Neural cell (in vitro differentiated cells): ENCODE measurements around the gene LRMDA. TPM values are rescaled to one million over a fixed set of nuclear protein-coding genes. Genes with fewer than 3 reads are reported as not detected.

Experiments used
- H2AFZ ChIP-seq: fragments of 200-600, 300-800 bp; sonication (generic), shearing (Covaris generic); 2 replicates; pipeline ENCODE4 v1.6.0; 2014; ENCODE audit warnings: low read depth, mild to moderate bottlenecking, antibody characterized with exemption, low read length, moderate library complexity
- H3F3A ChIP-seq: fragments of 200-600 bp; shearing (Covaris generic); 2 replicates; pipeline ENCODE4 v1.6.1; 2016; ENCODE audit warnings: mild to moderate bottlenecking, moderate library complexity, mixed read lengths, antibody characterized with exemption, low read length; ENCODE audit not compliant: insufficient read depth, poor library complexity, severe bottlenecking
- H3K27ac ChIP-seq: fragments of 200-600, 300-800 bp; sonication (generic), shearing (Covaris generic); 2 replicates; pipeline ENCODE4 v1.5.1; 2014; ENCODE audit warnings: mild to moderate bottlenecking, low read length, moderate library complexity
- H3K27me3 ChIP-seq: fragments of 300-800, 200-600 bp; sonication (generic), shearing (Covaris generic); 2 replicates; pipeline ENCODE4 v1.6.0; 2014; ENCODE audit warnings: mild to moderate bottlenecking, low read depth, low read length, moderate library complexity; ENCODE audit not compliant: insufficient read depth
- H3K36me3 ChIP-seq: fragments of 300-800, 200-600 bp; sonication (generic), shearing (Covaris generic); 2 replicates; pipeline ENCODE4 v1.5.1; 2014; ENCODE audit warnings: mild to moderate bottlenecking, antibody characterized with exemption, low read length, moderate library complexity; ENCODE audit not compliant: insufficient read depth
- H3K4me2 ChIP-seq: fragments of 300-800, 200-600 bp; sonication (generic), shearing (Covaris generic); 2 replicates; pipeline ENCODE4 v1.6.0; 2014; ENCODE audit warnings: mild to moderate bottlenecking, low read length
- H3K4me3 ChIP-seq: fragments of 300-800, 200-600 bp; sonication (generic), shearing (Covaris generic); 2 replicates; pipeline ENCODE4 v1.5.1; 2014; ENCODE audit warnings: mild to moderate bottlenecking, low read length, moderate library complexity
- H3K79me2 ChIP-seq: fragments of 200-600 bp; shearing (Covaris generic); replicated peaks from 2 replicates; pipeline ENCODE4 v1.6.0; 2014; ENCODE audit warnings: mild to moderate bottlenecking, low read length, moderate library complexity; ENCODE audit not compliant: insufficient read depth
- H3K9ac ChIP-seq: fragments of 300-800, 200-600 bp; sonication (generic), shearing (Covaris generic); 2 replicates; pipeline ENCODE4 v1.6.1; 2016; ENCODE audit warnings: mild to moderate bottlenecking, low read length, mixed read lengths
- H3K9me2 ChIP-seq: fragments of 200-600 bp; shearing (Covaris generic); 2 replicates; pipeline ENCODE4 v1.6.1; 2016; ENCODE audit warnings: mild to moderate bottlenecking, low read length, mixed read lengths; ENCODE audit not compliant: insufficient read depth
- H3K9me3 ChIP-seq: fragments of 200-600, 300-800 bp; sonication (generic), shearing (Covaris generic); 2 replicates; pipeline ENCODE4 v1.6.1; 2016; ENCODE audit warnings: mild to moderate bottlenecking, mixed run types, low read length, moderate library complexity, mixed read lengths
- H4K20me1 ChIP-seq: fragments of 200-600 bp; shearing (Covaris generic); 2 replicates; pipeline ENCODE4 v1.6.1; 2016; ENCODE audit warnings: mild to moderate bottlenecking, mixed run types; ENCODE audit not compliant: insufficient read depth
- EP300 ChIP-seq: fragments of 450-650 bp; conservative IDR thresholded peaks from 2 replicates; pipeline ENCODE4 v1.6.1; 2014; ENCODE audit warnings: antibody characterized with exemption, mild to moderate bottlenecking, moderate library complexity; ENCODE audit not compliant: poor library complexity, severe bottlenecking
- EZH2 ChIP-seq: fragments of 200-600, 300-800 bp; shearing (Covaris generic), sonication (generic); IDR thresholded peaks from 2 replicates; pipeline ENCODE4 v1.6.1; 2014; ENCODE audit warnings: antibody characterized with exemption, low read length, borderline replicate concordance, mild to moderate bottlenecking; ENCODE audit not compliant: insufficient read depth, poor library complexity, severe bottlenecking
- MXI1 ChIP-seq: fragments of 450-650 bp; conservative IDR thresholded peaks from 2 replicates; pipeline ENCODE4 v1.6.1; 2014; ENCODE audit warnings: antibody characterized with exemption, mild to moderate bottlenecking; ENCODE audit not compliant: poor library complexity, severe bottlenecking
- POLR2AphosphoS5 ChIP-seq: IDR thresholded peaks from 2 replicates; pipeline ENCODE4 v1.6.1; 2012
- RAD21 ChIP-seq: fragments of 450-650 bp; conservative IDR thresholded peaks from 2 replicates; pipeline ENCODE4 v1.6.1; 2014; ENCODE audit warnings: antibody characterized with exemption, mild to moderate bottlenecking, moderate library complexity
- SMC3 ChIP-seq: fragments of 450-650 bp; conservative IDR thresholded peaks from 2 replicates; pipeline ENCODE4 v1.6.1; 2014; ENCODE audit warnings: antibody characterized with exemption, mild to moderate bottlenecking, moderate library complexity; ENCODE audit not compliant: poor library complexity
- TAF1 ChIP-seq: IDR thresholded peaks from 2 replicates; pipeline ENCODE4 v1.6.1; 2012; ENCODE audit warnings: low read depth
- polyA plus RNA-seq: library from polyadenylated mRNA; depleted of rRNA; stranded (reverse); fragments of >200 nt; gene quantifications from 2 replicates; pipeline ENCODE4 v1.2.3, GENCODE V29; 2014
- TF ChIP-seq, protein P1 (sequence below): IDR thresholded peaks from 2 replicates; pipeline ENCODE4 v1.6.1; 2012; ENCODE audit warnings: borderline replicate concordance
- TF ChIP-seq, protein P2 (sequence below): fragments of 450-650 bp; IDR thresholded peaks from 2 replicates; pipeline ENCODE4 v1.5.1; 2014; ENCODE audit warnings: antibody characterized with exemption, mild to moderate bottlenecking, moderate library complexity; ENCODE audit not compliant: poor library complexity, severe bottlenecking

LRMDA gene
- polyA plus RNA-seq, 1 donor from 2014 or later: 5.6 TPM

DNA sequence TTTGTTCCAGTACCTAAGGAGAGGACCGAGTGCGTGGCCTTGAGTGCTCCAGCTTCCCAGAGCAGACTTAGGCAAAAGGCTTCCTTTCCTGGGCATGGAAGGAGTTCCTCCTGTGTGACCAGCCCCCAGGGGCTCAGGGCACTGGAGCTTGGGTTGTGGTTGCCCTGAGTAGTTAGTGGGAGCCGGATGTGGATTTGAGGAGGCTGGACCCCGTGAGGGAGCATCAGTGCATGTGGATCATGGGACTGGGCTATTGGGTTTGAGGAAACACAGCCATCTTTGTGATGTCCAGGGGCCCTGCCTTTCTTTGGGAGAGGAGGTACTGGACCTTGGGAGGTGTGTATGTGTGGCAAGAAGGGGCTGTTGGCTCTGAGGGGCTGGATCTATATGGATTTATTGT, 8.4 kb downstream of the LRMDA start:
- no peaks in the 10 kb centered on the region for H3F3A ChIP-seq
- H2AFZ ChIP-seq: no peak overlapping the region
- H3K9me3 ChIP-seq: no peaks in the 10 kb centered on the region
- no peak overlapping the region for H3K4me3 ChIP-seq
- no peak overlapping the region for H3K27ac ChIP-seq
- H4K20me1 ChIP-seq: no peaks in the 10 kb centered on the region
- H3K36me3 ChIP-seq: no peaks in the 10 kb centered on the region
- no peak overlapping the region for H3K4me2 ChIP-seq
- H3K79me2 ChIP-seq: no peaks in the 10 kb centered on the region
- H3K9ac ChIP-seq: no peak overlapping the region
- H3K9me2 ChIP-seq: no peaks in the 10 kb centered on the region
- H3K27me3 ChIP-seq: no peaks in the 10 kb centered on the region
- no peak for TF ChIP-seq MXI1
- no peak for TF ChIP-seq RAD21
- TF ChIP-seq EP300: no peak

DNA sequence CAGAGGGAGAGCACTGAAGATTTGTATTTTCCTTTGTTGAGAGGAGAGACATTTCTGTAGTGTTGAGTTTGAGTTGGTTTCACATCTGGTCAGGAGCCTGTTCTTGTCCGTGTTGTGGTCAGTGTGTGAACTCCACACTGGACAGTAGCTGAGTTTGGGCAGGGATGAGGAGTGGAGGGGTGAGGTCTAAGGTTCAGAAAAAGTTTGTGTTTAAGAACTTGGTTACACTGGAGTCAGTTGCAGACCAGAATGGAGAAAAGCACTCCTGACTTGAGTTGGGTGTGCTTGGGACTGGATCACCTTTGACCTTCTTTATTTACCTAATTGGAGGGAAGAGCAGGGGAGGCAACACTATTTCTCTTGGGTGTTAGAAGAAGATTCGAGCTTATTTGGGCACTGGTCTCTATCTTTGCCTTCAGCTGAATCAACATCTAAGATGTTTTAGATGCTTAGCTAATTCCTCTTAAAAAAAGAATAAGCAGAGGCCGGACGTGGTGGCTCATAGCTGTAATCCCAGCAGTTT, 8.9 kb downstream of the LRMDA start:
- Histone ChIP-seq H2AFZ (no peak overlapping the region), H3K36me3 (no peaks in the 10 kb centered on the region), H3K9me2 (no peaks in the 10 kb centered on the region), H4K20me1 (no peaks in the 10 kb centered on the region), H3K4me3 (no peak overlapping the region), H3K9me3 (no peaks in the 10 kb centered on the region), H3K4me2 (no peak overlapping the region), H3F3A (no peaks in the 10 kb centered on the region), H3K9ac (no peak overlapping the region), H3K79me2 (no peaks in the 10 kb centered on the region), H3K27me3 (no peaks in the 10 kb centered on the region), H3K27ac (no peak overlapping the region)
- TF ChIP-seq TAF1 (no peak), POLR2AphosphoS5 (no peak)

DNA sequence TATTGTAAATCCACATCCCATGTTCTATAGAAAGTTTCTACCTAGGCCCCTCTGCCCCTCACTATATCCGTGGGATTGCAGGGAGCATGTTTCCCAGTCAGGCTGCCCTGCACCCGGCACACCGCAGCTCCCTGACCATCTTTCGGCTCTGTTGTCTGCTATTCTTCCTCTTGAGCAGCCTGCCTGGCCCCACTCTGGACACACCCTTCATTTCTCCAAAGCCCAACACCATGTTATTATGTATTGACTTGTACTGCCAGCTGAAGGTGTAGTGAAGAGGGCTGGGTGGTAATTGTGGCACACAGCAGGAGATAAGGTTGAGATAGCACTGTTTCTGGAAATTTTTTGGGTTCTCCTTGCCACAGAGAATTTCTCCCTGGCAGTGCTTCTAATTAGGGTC, 9.8 kb downstream of the LRMDA start:
- H3K4me2 ChIP-seq: no peak overlapping the region
- H4K20me1 ChIP-seq: no peaks in the 10 kb centered on the region
- no peaks in the 10 kb centered on the region for H3F3A ChIP-seq
- H3K4me3 ChIP-seq: no peak overlapping the region
- no peak overlapping the region for H2AFZ ChIP-seq
- no peaks in the 10 kb centered on the region for H3K36me3 ChIP-seq
- no peak overlapping the region for H3K27ac ChIP-seq
- no peaks in the 10 kb centered on the region for H3K9me2 ChIP-seq
- H3K79me2 ChIP-seq: no peaks in the 10 kb centered on the region
- H3K9ac ChIP-seq: no peak overlapping the region
- H3K27me3 ChIP-seq: no peaks in the 10 kb centered on the region
- no peaks in the 10 kb centered on the region for H3K9me3 ChIP-seq
- no peak for TF ChIP-seq MXI1
- no peak for TF ChIP-seq RAD21

DNA sequence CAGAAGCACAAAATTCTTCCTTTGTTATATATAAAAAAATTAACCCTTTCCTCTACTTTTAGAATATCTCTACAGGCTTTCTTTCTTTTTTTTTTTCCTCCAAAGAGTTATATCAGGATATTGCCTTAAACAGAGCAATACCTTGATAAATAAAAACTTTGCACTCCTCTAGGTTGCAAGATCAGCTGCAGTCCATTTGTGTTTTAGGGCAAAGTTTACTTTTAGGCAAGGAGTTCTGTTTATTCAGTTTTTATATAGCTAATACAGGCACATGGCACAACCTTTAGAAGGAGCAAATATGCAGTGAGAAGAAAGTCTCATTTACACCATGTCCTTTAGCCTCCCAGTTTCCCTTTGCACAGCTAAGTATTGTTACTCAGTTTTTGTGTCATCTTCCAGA, 10.3 kb downstream of the LRMDA start:
- H3K9me3 ChIP-seq: no peaks in the 10 kb centered on the region
- no peaks in the 10 kb centered on the region for H4K20me1 ChIP-seq
- H2AFZ ChIP-seq: no peak overlapping the region
- no peak overlapping the region for H3K27ac ChIP-seq
- no peaks in the 10 kb centered on the region for H3K27me3 ChIP-seq
- H3K9me2 ChIP-seq: no peaks in the 10 kb centered on the region
- no peak overlapping the region for H3K4me2 ChIP-seq
- no peaks in the 10 kb centered on the region for H3F3A ChIP-seq
- no peak overlapping the region for H3K9ac ChIP-seq
- no peaks in the 10 kb centered on the region for H3K36me3 ChIP-seq
- no peak for TF ChIP-seq TAF1
- TF ChIP-seq SMC3: no peak
- TF ChIP-seq EP300: no peak
- no peak for TF ChIP-seq EZH2
- no peak for TF ChIP-seq MXI1
- TF ChIP-seq, protein P1, sequence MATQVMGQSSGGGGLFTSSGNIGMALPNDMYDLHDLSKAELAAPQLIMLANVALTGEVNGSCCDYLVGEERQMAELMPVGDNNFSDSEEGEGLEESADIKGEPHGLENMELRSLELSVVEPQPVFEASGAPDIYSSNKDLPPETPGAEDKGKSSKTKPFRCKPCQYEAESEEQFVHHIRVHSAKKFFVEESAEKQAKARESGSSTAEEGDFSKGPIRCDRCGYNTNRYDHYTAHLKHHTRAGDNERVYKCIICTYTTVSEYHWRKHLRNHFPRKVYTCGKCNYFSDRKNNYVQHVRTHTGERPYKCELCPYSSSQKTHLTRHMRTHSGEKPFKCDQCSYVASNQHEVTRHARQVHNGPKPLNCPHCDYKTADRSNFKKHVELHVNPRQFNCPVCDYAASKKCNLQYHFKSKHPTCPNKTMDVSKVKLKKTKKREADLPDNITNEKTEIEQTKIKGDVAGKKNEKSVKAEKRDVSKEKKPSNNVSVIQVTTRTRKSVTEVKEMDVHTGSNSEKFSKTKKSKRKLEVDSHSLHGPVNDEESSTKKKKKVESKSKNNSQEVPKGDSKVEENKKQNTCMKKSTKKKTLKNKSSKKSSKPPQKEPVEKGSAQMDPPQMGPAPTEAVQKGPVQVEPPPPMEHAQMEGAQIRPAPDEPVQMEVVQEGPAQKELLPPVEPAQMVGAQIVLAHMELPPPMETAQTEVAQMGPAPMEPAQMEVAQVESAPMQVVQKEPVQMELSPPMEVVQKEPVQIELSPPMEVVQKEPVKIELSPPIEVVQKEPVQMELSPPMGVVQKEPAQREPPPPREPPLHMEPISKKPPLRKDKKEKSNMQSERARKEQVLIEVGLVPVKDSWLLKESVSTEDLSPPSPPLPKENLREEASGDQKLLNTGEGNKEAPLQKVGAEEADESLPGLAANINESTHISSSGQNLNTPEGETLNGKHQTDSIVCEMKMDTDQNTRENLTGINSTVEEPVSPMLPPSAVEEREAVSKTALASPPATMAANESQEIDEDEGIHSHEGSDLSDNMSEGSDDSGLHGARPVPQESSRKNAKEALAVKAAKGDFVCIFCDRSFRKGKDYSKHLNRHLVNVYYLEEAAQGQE: no peak
- TF ChIP-seq RAD21: no peak
- no peak for TF ChIP-seq POLR2AphosphoS5
- TF ChIP-seq, protein P2, sequence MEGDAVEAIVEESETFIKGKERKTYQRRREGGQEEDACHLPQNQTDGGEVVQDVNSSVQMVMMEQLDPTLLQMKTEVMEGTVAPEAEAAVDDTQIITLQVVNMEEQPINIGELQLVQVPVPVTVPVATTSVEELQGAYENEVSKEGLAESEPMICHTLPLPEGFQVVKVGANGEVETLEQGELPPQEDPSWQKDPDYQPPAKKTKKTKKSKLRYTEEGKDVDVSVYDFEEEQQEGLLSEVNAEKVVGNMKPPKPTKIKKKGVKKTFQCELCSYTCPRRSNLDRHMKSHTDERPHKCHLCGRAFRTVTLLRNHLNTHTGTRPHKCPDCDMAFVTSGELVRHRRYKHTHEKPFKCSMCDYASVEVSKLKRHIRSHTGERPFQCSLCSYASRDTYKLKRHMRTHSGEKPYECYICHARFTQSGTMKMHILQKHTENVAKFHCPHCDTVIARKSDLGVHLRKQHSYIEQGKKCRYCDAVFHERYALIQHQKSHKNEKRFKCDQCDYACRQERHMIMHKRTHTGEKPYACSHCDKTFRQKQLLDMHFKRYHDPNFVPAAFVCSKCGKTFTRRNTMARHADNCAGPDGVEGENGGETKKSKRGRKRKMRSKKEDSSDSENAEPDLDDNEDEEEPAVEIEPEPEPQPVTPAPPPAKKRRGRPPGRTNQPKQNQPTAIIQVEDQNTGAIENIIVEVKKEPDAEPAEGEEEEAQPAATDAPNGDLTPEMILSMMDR: no peak
- no peak overlapping the region for H3K4me3 ChIP-seq
- no peaks in the 10 kb centered on the region for H3K79me2 ChIP-seq
